Germinal center (tissue), 1 donor: Measurements from ENCODE around the gene WASHC2A.
"Not testable (repeated sequence)": the region's sequence is repeated elsewhere in the genome, so short reads cannot be mapped to it uniquely, and the experiment has no call there.

ENCODE experiments used
- DNase-seq: peaks from one replicate; pipeline ENCODE4 v3.0.0; 2012; ENCODE audit warnings: mixed read lengths, low spot score

The WASHC2A gene

DNA sequence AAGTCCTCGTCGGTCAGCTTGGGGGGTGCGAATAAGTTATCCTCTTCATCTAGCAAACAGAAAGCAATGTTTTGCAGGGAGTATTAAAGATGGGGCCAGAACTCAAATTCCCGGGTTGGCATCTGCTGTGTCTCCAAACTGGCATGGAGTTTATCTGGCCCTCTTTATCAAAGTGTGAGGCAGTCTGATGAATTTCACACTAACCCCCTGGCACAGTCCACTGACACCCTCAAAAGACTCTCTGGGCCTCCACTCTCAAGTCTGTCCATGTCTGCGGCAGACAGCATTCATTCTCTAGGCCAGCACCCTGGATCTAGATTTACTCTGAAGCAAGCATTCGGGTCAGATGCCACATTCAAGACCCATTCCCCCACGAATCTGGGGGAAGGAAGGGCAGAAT, 6.2 kb upstream of the WASHC2A start:
- DNase-seq = not testable (repeated sequence)

DNA sequence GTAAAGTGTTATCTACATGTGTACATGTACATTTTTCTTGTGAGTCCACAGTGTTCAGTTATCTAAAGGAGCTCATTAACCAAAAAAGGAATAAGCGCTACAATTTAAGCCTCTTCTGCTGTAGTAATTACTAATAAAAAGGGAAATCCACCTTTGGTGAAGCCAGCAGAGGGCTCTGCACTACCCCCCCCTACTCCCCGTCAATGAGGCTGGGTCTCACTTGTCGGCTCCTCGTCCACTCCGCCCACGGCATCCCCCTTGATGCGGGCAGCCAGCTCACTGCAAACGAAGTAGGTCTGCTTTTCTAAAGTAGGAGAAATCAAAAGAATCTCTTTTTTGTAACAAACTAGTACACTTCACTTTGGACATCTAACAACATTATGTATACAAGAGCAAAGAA, 4.7 kb upstream of the WASHC2A start:
- DNase-seq = no peak

DNA sequence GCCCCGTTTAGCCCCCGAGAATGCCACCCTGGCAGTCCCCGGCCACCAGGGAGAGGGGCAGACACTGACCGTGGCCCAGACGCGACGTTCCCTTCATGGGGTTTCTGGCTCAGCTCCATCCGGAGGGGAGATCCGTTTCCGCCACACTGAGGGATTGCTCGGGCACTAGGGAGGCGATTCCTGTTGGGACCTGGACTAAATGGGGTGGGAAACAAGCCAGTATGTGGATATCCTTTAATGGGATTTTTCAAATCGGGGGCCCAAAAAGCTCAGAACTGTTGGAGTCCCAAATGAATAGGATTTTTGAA, 552 bp downstream of the WASHC2A start:
- not testable (repeated sequence) for DNase-seq

DNA sequence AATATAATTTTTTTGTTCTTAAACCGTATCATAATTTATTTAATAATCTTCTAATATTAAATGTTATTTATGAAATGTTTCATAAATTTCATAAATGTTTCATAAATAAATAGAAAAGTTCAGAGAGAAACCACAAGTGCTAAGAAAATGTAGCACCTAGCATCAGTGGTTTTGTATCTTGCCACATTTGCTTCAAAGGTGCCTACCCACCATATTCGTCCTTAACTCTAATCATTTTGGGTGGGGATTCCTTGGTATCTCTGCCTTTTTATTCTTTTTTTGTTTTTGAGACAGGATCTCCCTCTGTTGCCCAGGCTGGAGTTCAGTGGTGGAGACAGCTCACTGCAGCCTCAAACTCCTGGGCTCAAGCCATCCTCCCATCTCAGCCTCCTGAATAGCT, 7.4 kb downstream of the WASHC2A start:
- DNase-seq = not testable (repeated sequence)

DNA sequence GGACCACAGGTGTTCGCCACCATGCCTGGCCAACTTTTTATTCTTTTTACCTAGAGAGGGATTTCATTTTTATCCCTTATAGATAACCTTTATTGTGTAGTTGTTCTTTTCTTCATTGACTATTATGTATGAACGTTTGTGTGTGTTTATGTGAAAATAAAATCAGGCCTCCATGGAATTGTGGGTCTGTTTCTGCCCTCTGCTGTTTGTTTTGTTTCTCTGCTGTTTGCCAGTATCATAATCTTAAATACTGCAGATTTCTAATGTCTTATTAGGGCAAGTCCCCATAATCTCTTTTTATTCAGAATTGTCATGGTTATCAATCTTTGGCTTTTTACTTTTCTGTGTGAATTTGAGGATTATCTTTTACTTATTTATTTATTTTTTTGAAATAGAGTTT, 7.8 kb downstream of the WASHC2A start:
- DNase-seq = not testable (repeated sequence)

DNA sequence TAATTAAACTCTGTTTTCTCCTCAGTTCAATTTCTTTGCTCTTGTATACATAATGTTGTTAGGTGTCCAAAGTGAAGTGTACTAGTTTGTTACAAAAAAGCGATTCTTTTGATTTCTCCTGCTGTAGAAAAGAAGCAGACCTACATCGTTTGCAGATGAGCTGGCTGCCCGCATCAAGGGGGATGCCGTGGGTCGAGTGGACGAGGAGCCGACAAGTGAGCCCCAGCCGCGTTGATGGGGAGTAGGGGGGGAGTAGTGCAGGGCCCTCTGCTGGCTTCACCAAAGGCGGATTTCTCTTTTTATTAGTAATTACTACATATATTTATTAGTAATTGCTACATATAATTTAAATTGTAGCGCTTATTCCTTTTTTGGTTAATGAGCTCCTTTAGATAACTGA, 23.6 kb downstream of the WASHC2A start:
- DNase-seq = not testable (repeated sequence)

DNA sequence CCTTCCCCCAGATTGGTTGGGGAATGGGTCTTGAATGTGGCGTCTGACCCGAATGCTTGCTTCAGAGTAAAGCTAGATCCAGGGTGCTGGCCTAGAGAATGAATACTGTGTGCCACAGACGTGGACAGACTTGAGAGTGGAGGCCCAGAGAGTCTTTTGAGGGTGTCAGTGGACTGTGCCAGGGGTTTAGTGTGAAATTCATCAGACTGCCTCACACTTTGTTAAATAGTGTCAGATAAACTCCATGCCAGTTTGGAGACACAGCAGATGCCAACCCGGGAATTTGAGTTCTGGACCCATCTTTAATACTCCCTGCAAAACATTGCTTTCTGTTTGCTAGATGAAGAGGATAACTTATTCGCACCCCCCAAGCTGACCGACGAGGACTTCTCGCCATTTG, 25.2 kb downstream of the WASHC2A start:
- DNase-seq = not testable (repeated sequence)

DNA sequence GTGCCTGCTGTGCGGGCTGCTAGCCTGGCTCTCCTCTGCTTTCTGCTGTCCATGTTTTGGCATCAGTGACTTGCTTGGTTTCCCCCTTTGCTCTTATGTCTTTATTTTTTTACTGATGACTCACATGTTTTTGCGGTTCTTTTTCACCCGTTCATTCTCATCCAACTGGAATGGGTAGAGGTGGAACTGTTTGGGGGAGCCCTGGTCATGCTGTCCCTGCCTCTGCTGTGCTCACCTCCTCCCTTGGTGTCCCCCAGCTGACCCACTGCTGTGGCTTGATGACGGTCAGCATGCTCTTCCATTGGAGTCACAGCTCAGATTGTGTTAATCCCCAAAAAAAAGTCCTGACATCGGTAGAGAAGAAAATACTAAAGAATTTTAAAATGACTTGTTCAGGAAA, 26.9 kb downstream of the WASHC2A start:
- not testable (repeated sequence) for DNase-seq

DNA sequence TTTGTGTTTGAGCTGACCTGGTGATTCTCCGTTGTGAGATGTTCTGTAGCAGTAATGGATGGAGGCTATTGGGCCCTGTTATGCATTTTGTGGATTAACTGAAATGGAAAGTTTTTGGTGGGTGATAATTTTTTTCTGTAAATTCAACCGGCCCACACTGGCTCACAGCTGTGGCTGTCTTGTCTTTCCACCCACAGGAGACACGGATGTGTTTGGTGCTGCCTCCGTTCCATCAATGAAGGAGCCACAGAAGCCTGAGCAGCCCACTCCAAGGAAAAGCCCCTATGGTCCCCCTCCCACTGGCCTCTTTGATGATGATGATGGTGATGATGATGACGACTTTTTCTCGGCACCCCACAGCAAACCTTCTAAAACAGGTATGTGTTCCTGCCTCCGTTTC, 27.6 kb downstream of the WASHC2A start:
- not testable (repeated sequence) for DNase-seq

DNA sequence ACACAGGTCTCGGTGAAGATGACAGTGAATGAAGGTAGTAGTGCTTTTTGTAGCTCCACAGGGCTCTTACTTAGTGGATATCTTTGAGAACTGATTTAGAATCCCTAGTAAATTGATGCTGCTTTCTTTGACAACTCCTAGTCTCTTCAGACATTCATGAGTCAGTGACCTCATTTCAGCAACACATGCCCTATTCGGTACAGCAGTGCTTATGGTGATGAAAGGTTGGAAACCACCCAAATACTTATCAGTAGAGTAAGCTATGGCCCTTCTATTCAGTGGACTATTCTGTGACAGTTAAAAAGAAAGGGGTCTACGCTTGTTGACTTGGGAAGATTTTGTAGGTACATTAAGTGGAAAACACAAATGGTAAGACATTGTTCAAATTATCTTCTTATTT, 29.0 kb downstream of the WASHC2A start:
- DNase-seq = not testable (repeated sequence)

DNA sequence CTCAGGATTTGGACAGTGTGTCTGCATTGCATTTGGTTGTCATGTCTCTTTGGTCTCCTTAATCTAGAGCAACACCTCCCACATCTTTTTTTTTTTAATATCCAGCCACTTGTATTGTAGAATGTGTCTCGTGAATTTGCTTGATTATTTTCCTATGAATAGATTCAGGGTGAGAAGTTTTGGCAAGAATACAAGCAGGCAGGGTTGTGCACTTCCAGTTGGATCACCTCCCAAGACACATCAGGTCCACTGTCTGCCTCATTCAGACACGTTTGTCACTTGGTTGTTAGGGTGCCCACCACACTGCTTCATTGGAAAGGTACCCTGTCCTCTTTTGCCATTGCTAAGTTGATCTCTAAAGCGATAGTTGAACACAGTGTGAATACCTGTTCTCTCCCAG, 30.9 kb downstream of the WASHC2A start:
- DNase-seq = not testable (repeated sequence)

DNA sequence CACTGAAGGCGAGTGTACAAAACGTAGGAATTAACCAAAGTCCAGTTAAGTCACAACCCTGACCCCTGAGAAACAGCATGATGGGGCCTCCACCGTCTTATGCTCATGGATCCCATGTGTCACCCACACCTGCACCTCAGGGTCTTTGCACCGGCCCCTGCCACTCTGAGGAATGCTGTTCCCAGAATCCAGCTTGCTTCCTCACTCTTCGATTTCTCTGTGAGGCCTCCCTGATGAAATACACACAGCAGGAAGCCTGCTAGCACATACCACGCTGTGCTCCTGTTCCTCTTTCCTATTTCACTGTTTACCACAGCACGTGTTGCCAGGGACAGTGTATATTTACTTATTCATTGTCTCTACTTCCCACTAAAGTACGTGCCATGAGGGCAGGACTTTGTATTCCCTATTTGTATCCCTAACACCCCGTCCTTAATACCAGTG, 33.4 kb downstream of the WASHC2A start:
- not testable (repeated sequence) for DNase-seq

DNA sequence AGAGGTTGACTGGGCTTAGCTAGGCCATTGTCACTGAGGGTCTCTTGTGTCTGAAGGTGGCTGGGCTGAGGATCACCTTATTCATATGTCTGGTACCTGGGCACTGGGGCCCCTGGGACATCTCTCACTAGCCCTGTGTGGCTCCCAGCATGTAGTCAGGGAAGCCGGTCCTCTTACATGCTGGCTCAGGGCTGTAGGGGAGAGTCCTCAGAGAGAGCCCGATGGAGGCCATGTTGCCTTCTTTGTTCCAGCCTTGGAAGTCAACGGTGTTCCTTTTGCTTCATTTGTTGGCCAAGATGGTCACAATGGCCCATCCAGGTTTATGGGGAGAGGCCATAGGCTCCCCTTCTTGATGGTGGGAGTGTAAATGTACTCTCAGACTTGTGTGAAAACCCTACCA, 34.0 kb downstream of the WASHC2A start:
- DNase-seq = not testable (repeated sequence)

DNA sequence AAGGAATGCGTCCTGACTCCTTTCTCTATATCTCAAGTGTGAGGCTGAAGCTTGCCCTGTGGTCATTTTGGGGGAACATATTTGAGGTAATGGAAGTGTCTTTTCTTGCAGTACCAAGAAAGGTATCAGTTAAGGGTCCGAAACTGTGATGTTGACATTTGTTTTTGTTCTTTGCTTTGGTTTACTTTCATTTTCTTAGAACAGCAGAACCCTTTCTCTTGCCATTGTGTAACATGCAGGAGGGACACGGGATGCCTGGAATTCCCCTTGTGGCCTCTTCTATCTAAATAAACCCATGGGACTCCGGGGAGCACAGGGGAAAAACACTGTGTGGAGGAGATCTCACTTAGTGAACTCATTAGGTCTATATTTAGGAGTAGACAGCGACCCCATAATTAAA, 34.5 kb downstream of the WASHC2A start:
- not testable (repeated sequence) for DNase-seq

DNA sequence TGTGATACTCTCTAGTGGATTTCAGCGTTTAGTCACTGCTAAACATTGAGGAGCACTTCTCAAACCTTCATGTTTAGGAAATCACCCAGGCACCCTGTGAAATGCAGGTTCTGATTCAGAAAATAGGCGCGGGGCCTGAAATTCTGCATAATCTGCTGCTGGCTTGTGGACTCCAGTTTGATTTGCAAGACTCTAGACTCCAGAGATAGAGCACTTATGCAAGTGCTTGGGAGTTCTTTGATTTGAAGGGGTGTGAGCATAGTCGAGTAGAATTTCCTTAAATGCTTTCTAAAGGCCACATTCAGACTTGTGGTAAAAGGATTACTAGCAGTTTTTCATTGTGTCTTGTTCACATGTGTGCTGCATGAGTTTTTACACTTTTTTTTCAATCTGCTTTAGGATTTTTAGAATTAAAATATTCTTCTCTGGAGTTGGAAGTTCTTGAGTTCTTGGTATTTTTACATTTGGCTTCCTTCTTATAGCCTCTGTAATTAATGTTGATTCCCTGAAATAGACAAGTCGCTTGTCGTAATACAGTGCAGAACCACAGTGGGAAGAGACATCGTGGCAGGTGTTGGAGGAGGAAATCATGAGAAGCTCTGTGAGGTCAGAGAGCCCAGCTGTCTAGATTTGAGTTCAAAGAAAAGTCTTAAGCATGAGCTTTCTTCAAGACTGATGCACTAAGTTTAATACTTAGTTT, 41.4 kb downstream of the WASHC2A start:
- not testable (repeated sequence) for DNase-seq

DNA sequence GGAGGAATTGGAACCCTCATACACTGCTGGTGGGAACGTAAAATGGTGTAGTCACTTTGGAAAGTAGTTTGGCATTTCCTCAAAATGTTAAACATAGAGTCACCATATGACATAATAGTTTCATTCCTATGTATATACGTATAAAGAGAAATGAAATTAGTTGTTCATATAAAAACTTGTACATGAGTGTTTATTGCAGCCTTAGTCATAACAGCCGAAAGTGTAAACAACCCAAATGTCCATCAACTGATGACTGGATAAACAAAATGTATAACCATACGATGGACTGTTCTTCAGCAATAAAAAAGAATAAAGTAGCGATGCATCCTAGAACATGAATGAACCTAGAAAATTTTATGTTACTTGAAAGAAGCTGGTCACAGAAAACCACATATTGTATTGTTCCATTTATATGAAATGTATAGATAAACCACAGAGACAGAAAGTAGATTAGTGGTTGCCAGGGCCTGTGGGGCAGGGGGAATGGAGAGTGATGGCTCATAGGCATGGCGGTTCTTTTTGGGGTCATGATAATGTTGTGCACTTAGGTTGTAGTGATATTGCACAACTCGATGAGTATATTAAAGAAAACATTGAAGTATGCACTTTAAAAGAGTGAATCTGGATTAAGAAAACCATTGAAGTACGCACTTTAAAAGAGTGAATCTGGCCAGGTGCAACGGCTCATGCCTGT, 44.8 kb downstream of the WASHC2A start:
- DNase-seq = not testable (repeated sequence)

DNA sequence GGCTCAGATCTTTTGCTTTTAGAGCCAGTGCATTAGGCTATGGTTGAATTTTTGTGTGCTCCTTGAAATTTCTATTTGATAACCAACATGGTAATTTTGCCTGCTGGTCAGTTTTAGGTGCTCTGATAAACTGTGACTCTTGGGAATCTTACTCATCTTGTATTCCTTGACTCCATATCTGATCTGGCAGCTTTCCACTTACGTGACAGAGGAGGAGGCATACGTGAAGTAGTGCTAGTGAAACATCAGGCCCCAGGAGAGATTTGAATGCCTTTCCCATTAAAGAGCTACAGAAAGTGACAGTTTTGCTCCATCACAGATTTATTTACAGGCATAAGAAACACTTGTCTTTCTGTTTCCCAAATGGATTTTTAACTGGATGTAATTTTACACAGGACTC, 59.0 kb downstream of the WASHC2A start:
- not testable (repeated sequence) for DNase-seq

DNA sequence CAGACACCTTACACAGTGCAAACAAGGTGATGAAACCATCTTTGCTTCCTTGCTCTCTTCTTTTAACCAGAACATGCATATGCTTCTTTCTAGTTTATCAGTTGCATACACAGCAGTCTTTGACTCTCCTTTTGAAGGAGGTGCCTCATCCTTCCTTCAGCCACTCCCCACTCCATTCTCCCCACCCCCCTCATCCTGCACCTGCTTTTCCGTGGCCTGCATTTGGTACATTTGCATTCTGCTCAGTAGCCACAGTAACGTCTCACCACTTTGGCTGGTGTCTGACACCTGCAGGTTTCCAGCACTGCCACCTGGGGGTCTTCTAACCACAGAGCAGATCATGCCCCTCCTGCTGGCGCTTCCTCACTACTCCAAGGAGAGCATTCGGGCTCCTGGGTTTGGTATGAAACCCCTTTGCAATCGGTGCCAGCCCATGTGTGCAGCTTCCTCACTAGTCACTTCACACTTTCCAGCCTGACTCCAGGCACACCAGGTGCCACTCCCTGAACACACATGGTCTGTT, 60.1 kb downstream of the WASHC2A start:
- DNase-seq = not testable (repeated sequence)

DNA sequence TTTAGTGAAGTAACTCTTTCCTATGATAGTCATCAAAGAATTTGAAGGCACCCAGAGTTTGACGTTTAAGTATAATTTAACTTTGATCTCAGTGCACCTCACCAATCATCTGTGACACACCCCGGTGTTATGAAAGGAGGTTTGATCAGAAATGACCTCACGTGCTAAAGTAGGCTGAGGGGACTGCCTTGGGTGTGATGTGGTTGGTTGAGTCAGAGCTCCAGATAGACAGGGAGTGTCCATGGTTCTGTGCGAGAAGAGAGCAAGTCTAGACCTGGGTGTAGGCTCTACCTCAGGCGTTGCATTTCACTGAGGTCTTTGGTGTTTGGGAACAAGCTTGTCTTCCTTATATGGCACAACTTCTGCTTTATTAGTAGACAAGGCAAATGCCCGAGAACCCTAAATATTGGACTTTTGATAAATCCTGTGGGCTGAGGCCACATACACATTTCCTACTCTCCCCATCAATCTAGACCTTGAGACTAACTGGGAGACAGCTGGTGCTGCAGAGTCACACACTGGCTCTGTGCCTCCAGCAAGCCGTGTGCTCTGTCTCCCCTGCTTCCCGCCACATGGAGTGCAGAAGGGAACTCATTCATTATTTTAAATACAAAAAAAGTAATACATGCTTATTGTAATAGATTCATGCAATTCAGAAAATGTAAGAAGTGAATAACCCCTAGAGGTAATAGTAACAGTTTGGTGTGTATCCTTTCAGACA, 63.7 kb downstream of the WASHC2A start:
- not testable (repeated sequence) for DNase-seq

DNA sequence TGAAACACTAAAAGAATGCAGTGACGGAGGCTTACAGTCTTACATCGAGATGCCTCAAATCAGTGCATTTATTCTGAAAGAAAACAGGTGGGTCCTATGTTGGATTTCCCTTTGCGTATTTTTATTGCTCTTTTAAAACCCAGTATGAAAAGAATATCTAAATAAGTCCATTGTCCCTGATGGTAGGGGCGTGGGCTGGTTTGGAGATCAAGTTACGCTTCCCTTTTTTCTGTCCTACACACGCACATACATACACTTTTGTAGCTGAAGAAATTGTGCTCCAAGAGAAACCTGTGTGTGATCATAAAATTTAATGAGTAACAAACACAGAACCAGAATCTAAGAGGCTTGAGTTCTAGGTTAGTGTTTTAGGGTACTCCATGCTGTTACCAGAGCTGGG, 64.6 kb downstream of the WASHC2A start:
- not testable (repeated sequence) for DNase-seq

DNA sequence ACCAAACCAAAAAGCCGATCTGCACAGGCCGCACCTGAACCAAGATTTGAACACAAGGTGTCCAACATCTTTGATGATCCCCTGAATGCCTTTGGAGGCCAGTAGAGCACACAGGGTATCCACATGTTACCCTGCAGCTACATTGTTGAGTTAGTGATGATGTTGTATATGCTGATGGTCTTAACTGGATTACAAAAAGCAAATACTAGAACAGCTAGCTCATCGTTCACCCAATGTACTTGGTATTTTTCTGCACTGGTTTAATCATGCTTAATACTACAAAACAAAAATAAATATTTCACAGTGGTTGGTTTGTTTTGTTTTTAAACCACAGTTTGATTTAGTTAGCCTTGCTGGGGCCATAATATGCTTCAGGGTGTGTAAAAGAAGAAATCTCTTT, 65.1 kb downstream of the WASHC2A start:
- DNase-seq = not testable (repeated sequence)

DNA sequence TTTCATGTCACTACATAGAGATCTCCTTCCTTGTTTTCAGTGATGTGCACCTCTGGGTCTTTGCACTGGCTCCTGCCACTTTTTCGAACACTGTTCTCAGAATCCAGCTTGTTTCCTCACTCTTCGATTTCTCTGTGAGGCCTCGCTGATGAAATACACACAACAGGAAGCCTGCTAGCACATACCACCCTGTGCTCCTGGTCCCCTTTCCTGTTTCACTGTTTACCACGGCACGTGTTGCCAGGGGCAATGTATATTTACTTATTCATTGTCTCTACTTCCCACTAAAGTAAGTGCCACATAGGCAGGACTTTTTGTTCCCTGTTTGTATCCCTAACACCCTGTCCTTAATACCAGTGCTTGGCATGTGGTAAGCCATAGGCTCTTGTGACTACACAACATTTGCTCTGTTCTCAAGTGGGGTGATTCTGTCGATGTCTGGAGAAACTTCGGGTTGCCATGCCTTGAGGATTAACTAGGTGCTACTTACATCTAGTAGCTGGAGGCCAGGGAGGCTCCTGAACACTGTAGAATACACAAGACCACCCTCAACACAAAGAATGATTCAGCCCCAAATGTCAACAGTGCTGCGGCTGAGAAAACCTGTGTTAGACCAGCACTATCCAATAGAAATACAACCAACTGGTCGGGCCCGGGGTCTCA, 75.9 kb downstream of the WASHC2A start:
- not testable (repeated sequence) for DNase-seq
